GM10248 (cell line): Measurements from ENCODE around the gene SGO2.

ENCODE experiments used
- CTCF ChIA-PET: fragments of 300-600 bp; sonication (Branson Sonifier 250); formaldehyde crosslinking; extraction: SDS; loops from one replicate; lab custom pipeline; 2021; ENCODE audit warnings: antibody characterized with exemption; lab: Yijun Ruan, JAX
- POLR2A ChIA-PET: fragments of 350-650 bp; sonication (Branson Sonifier 250); formaldehyde crosslinking; extraction: SDS; loops from one replicate; lab custom pipeline; 2020; ENCODE audit warnings: antibody characterized with exemption; lab: Yijun Ruan, JAX
- DNase-seq: peaks from one replicate; pipeline ENCODE4 v3.0.0; 2012; ENCODE audit errors: extremely low spot score
- TF ChIP-seq, protein P1 (sequence below): IDR thresholded peaks from 2 replicates; pipeline ENCODE4 v1.5.1; 2012; ENCODE audit warnings: mild to moderate bottlenecking, low read depth; ENCODE audit errors: extremely low read depth, missing control alignments, control extremely low read depth

The SGO2 gene

DNA sequence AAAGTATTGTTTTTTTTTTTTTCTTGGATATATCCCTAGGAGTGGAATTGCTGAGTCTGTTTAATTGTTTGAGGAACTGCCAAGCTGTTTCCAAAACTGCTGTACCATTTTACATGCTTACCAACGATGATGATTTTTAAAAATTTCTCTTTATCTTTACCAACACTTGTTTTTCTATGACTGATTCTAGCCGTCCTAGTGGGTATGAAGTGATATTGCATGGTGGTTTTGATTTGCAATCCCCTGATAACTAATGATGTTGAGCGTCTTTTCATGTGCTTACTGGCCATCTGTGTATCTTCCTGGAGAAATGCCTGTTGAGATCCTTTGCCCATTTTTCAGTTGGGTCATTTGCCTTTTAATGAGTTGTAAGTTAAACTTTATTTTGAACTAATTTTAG, 51.0 kb downstream of the SGO2 start:
- TF ChIP-seq, protein P1, sequence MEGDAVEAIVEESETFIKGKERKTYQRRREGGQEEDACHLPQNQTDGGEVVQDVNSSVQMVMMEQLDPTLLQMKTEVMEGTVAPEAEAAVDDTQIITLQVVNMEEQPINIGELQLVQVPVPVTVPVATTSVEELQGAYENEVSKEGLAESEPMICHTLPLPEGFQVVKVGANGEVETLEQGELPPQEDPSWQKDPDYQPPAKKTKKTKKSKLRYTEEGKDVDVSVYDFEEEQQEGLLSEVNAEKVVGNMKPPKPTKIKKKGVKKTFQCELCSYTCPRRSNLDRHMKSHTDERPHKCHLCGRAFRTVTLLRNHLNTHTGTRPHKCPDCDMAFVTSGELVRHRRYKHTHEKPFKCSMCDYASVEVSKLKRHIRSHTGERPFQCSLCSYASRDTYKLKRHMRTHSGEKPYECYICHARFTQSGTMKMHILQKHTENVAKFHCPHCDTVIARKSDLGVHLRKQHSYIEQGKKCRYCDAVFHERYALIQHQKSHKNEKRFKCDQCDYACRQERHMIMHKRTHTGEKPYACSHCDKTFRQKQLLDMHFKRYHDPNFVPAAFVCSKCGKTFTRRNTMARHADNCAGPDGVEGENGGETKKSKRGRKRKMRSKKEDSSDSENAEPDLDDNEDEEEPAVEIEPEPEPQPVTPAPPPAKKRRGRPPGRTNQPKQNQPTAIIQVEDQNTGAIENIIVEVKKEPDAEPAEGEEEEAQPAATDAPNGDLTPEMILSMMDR = no peak
- ChIA-PET CTCF (no interaction called here), POLR2A (no interaction called here)
- DNase-seq = no peak

DNA sequence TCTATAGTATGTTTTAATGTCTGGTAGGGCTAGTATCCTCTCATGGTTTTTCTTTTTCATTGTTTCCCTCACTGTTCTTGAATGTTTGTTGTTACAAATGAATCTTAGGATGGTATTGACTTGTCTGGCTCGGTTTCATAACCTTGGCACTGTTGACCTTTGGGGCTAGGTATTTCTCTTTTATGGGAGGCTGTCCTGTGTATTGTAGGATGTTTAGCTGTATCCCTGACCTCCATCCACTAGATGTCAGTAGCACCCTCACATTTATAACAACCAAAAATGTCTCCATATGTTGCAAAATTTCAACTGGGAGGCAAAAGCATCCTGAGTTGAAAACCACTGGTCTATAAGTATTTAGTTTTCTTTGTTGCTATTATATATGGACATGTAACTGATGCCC, 52.8 kb downstream of the SGO2 start:
- CTCF ChIA-PET = interaction anchor here (0.5 to 1.5 kb wide), 6 partner anchors 8 to 125 kb away, joined by 3 to 5 read pairs (median 4); no protein-coding TSS in a partner anchor
- TF ChIP-seq, protein P1 = no peak
- no peak for DNase-seq
- POLR2A ChIA-PET = no interaction called here

DNA sequence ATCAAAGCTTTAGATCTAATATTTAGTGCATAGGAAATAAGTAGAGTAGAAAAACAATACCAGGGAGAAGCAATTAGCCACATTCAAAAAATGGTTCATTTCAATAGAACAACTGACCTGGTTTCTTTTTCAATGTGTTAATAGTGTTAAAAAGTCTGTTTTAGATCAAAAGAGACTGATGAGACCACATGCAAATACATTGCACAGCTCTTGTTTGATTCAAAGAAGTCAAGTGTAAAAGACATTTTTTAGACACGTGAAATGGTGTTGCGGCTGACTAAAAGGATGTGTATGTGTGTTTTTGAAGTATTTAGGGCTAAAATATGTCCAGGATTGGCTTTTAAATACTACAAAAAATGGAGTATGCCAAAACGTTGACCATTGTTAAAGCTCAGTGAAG, 58.6 kb downstream of the SGO2 start:
- no peak for DNase-seq
- ChIA-PET CTCF (no interaction called here), POLR2A (no interaction called here)
- TF ChIP-seq, protein P1 = no peak

DNA sequence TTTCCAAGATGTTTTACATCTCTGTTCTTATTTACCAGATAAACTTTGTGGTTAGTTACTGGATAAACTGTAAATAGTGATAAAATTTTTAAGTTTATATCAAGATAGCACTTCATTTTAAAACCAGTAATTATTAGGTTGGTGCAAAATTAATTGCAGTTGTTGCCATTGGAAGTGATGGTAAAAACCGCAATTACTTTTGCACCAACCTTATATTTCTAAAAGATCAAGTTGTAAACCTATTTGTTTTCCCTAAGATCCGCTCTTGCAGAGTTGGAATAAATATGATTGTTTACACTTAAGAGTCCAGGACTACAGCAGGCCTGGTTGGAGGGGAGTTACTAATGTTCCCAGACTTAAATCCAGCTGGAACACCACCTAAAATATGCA, 59.3 kb downstream of the SGO2 start:
- ChIA-PET CTCF (interaction anchor here (1.5 to 1.8 kb wide), 2 partner anchors 13 to 19 kb away, joined by 4 to 5 read pairs; no protein-coding TSS in a partner anchor), POLR2A (no interaction called here)
- TF ChIP-seq, protein P1 = no peak
- no peak for DNase-seq

DNA sequence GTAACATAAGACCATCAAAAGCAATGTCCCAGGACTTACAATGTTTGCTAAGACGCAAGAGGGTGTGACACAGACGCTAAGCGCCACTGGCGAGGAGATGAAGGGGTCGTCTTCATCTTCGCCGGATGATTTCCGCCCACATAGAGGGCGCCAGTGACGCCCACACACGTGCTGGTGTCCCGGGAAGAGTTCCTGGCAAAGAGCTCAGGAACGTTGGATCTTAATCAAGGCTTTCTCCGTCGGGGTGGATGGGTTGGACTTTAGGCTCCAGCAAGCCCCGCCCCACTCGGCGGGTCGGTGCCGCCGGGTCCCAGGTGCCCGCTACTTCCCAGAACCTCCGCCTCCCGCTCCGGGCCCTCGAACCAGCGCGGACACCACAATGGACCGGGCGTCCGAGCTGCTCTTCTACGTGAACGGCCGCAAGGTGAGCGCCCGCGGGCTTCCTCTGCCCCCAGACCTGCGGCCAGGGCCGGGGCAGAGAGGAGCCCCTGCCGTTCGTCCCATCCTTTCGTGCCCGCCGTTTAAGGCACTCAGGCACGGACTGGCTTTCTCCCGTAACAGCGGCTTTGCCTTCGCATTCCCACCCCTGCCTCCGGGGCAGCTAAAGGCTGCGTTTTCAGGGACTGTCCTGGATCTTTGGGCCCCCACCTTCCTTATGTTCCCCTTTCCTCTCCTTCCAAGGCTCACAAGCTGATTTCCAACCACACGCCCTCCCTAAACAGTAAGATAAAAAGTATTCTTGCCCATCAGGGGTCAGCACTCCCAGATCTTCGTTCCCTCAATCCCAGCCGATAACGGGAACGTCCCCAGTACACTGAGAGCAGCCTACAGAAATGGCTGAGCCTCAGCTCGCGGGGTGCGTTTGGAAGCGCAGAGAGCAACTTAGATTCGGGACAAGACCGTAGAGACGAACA, 60.0 kb downstream of the SGO2 start, which contains the start of gene AOX1:
Gene AOX1 (plus strand): TSS at position 285 of the 914 bp plus-strand sequence. CDS start 95 bp downstream, at position 380.
- peak; percentile 37 for DNase-seq
- TF ChIP-seq, protein P1 = no peak
- POLR2A ChIA-PET = no interaction called here

DNA sequence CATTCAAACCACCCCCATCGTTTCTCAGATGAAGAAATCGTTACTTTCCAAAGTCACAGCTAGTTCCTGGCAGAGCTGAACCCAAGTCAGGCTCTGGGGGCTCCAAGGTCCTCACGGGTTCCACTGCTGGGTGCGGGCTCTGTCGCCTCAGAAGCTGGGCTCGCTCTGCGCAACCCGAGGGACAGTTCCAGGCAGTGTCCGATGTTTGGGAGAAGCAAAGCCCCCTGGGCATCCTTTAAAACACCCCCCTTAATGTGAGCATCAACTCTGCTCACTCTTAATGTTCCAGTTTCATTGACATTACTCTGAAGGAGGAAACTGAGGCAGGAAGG, 60.6 kb downstream of the SGO2 start:
- POLR2A ChIA-PET = no interaction called here
- no peak for DNase-seq
- CTCF ChIA-PET = interaction anchor here (0.9 to 1.8 kb wide), 7 partner anchors 8 to 162 kb away, joined by 3 to 5 read pairs (median 4); no protein-coding TSS in a partner anchor
- TF ChIP-seq, protein P1 = no peak

More for the DNA sequence above, 60.0 kb downstream of the SGO2 start, which contains the start of gene AOX1:
- CTCF ChIA-PET = interaction anchor here (1.2 to 1.8 kb wide), 5 partner anchors 8 to 33 kb away, joined by 4 to 5 read pairs (median 4); no protein-coding TSS in a partner anchor
